HepG2 (cell line): ENCODE data around the gene BUD23. TPM values are rescaled to one million over a fixed set of nuclear protein-coding genes. Genes with fewer than 3 reads are reported as not detected.

Experiments
- AKNA ChIP-seq: sonication (generic); formaldehyde crosslinking; IDR thresholded peaks from 2 replicates; pipeline ENCODE4 v1.4.0; 2020; ENCODE audit warnings: missing genetic modification reagents, borderline replicate concordance
- BCL6 ChIP-seq: IDR thresholded peaks from 2 replicates; pipeline ENCODE4 v1.6.1; 2016; ENCODE audit warnings: missing genetic modification reagents, missing compliant biosample characterization
- CC2D1A ChIP-seq: sonication (generic); formaldehyde crosslinking; IDR thresholded peaks from 2 replicates; pipeline ENCODE4 v1.8.1; 2023; ENCODE audit warnings: mild to moderate bottlenecking, missing genetic modification reagents
- E2F1 ChIP-seq: sonication (generic); formaldehyde crosslinking; IDR thresholded peaks from 2 replicates; pipeline ENCODE4 v1.5.0; 2020; ENCODE audit warnings: missing genetic modification reagents
- HDAC1 ChIP-seq: sonication (generic); formaldehyde crosslinking; IDR thresholded peaks from 2 replicates; pipeline ENCODE4 v1.5.1; 2020; ENCODE audit warnings: mild to moderate bottlenecking, missing genetic modification reagents
- HOXA7 ChIP-seq: sonication (generic); formaldehyde crosslinking; IDR thresholded peaks from 2 replicates; pipeline ENCODE4 v1.8.1; 2022; ENCODE audit warnings: mild to moderate bottlenecking, missing genetic modification reagents, moderate library complexity
- MYNN ChIP-seq: sonication (generic); formaldehyde crosslinking; IDR thresholded peaks from 2 replicates; pipeline ENCODE4 v1.4.0; 2020; ENCODE audit warnings: mild to moderate bottlenecking, low read depth, missing genetic modification reagents
- ZFP1 ChIP-seq: IDR thresholded peaks from 2 replicates; pipeline ENCODE4 v1.6.1; 2016
- ZMAT3 ChIP-seq: sonication (generic); formaldehyde crosslinking; conservative IDR thresholded peaks from 2 replicates; pipeline ENCODE4 v1.7.0; 2021; ENCODE audit warnings: missing genetic modification reagents
- ZMYM3 ChIP-seq: sonication (generic); formaldehyde crosslinking; IDR thresholded peaks from 2 replicates; pipeline ENCODE4 v1.5.1; 2020; ENCODE audit warnings: mild to moderate bottlenecking, missing genetic modification reagents
- ZNF160 ChIP-seq: sonication (generic); formaldehyde crosslinking; IDR thresholded peaks from 2 replicates; pipeline ENCODE4 v1.8.0; 2022; ENCODE audit warnings: mild to moderate bottlenecking, inconsistent platforms, missing genetic modification reagents
- ZNF235 ChIP-seq: sonication (generic); formaldehyde crosslinking; IDR thresholded peaks from 2 replicates; pipeline ENCODE4 v1.8.1; 2023; ENCODE audit warnings: mild to moderate bottlenecking, missing genetic modification reagents, borderline replicate concordance
- ZNF34 ChIP-seq: sonication (generic); formaldehyde crosslinking; IDR thresholded peaks from 2 replicates; pipeline ENCODE4 v1.4.0; 2020; ENCODE audit warnings: mild to moderate bottlenecking, missing genetic modification reagents, borderline replicate concordance
- ZNF558 ChIP-seq: sonication (generic); formaldehyde crosslinking; IDR thresholded peaks from 2 replicates; pipeline ENCODE4 v1.9.0; 2022; ENCODE audit warnings: mild to moderate bottlenecking, missing genetic modification reagents, borderline replicate concordance
- ZNF687 ChIP-seq: sonication (generic); formaldehyde crosslinking; IDR thresholded peaks from 2 replicates; pipeline ENCODE4 v1.5.1; 2020; ENCODE audit warnings: mild to moderate bottlenecking, missing genetic modification reagents, moderate library complexity
- ZNF788 ChIP-seq: sonication (generic); formaldehyde crosslinking; IDR thresholded peaks from 2 replicates; pipeline ENCODE4 v1.5.0; 2020; ENCODE audit warnings: mild to moderate bottlenecking, missing genetic modification reagents, borderline replicate concordance
- ZSCAN12 ChIP-seq: sonication (generic); formaldehyde crosslinking; IDR thresholded peaks from 2 replicates; pipeline ENCODE4 v1.9.0; 2021; ENCODE audit warnings: mild to moderate bottlenecking, missing genetic modification reagents
- polyA plus RNA-seq, 8 experiments: library from polyadenylated mRNA; depleted of rRNA in 3 of 8; stranded (reverse) in 7 of 8; unstranded in 1 of 8; fragments of >200 nt; fragmentation: Illumina TruSeq in 4 of 8; extraction: Trizol in 4 of 8; gene quantifications; 2 replicates each; pipeline versions ENCODE4 v1.2.1 to v1.2.3, GENCODE V29; 2011 to 2016; ENCODE audit warnings: low read depth in 4 of 8, missing spikeins in 1 of 8, mixed read lengths in 1 of 8; ENCODE audit not compliant: insufficient read depth in 1 of 8
- total RNA-seq, 5 experiments: library from RNA; depleted of rRNA; stranded (reverse); fragments of >200 nt; fragmentation: Illumina TruSeq; extraction: Trizol; gene quantifications; 2 replicates each; pipeline ENCODE4 v1.2.3, GENCODE V29; 2016; ENCODE audit warnings: low read depth in 1 of 5

BUD23 gene
- total and polyA plus RNA-seq, 2 of the 13 experiments (the other 11 are each of a cell fraction or from before 2014, with no cell fraction given), result 47.5 to 54.5 TPM

- TF ChIP-seq ZNF558 (CRISPR knock-in tag) (0 out of 2 replicates have a peak, but pooled peaks have one; percentile 61), AKNA (CRISPR knock-in tag) (no peak), ZFP1 (no peak), MYNN (no peak), ZSCAN12 (CRISPR knock-in tag) (peak; percentile 51; the same call in 1 of the 2 replicates), HDAC1 (CRISPR knock-in tag) (peak; percentile 81), ZNF687 (CRISPR knock-in tag) (peak; percentile 87), CC2D1A (CRISPR knock-in tag) (no peak), HOXA7 (CRISPR knock-in tag) (peak; percentile 77; the same call in 1 of the 2 replicates), ZNF235 (no peak), BCL6 (CRISPR knock-in tag) (peak; percentile 7; the same call in 1 of the 2 replicates), ZMYM3 (CRISPR knock-in tag) (no peak), ZNF788 (CRISPR knock-in tag) (peak; percentile 58; the same call in 1 of the 2 replicates), ZMAT3 (0 out of 2 replicates have a peak, but pooled peaks have one; percentile 46), E2F1 (0 out of 2 replicates have a peak, but pooled peaks have one; percentile 35), ZNF160 (CRISPR knock-in tag) (peak; percentile 81; the same call in 1 of the 2 replicates), ZNF34 (no peak)
These were observed at the start of gene BUD23, which contains the start of gene DNAJC30 (continued) for GRCh38 chr7:73683056-73683787.
